HG03108 (cell line): ENCODE data around the gene MYO7B.

Experiments
- ATAC-seq: cut with Tn5 transposase; IDR thresholded peaks from one replicate; pipeline ENCODE4 v1.9.1; 2021; ENCODE audit warnings: moderate library complexity; ENCODE audit not compliant: unreplicated experiment

The MYO7B gene

GRCh38 chr2:127634626-127635379 is 99.3 kb downstream of the MYO7B start:
- no peak for ATAC-seq

- no peak for ATAC-seq
Measured at GRCh38 chr2:127635380-127636237, 100.1 kb downstream of the MYO7B start.

GRCh38 chr2:127636248-127637235 is 101.1 kb downstream of the MYO7B start:
- no peak for ATAC-seq

GRCh38 chr2:127637236-127637630 is 101.8 kb downstream of the MYO7B start:
- no peak for ATAC-seq

- no peak for ATAC-seq
Measured at GRCh38 chr2:127637725-127638252, 102.3 kb downstream of the MYO7B start.

- ATAC-seq: no peak
Measured at GRCh38 chr2:127638361-127639110, 103.1 kb downstream of the MYO7B start.

- no peak for ATAC-seq
Measured at GRCh38 chr2:127639111-127639474, 103.6 kb downstream of the MYO7B start.

- no peak for ATAC-seq
Measured at GRCh38 chr2:127640082-127641072, 104.9 kb downstream of the MYO7B start.

- ATAC-seq: no peak
Measured at GRCh38 chr2:127641133-127641532, 105.7 kb downstream of the MYO7B start.

GRCh38 chr2:127641846-127642507 is 106.5 kb downstream of the MYO7B start:
- no peak for ATAC-seq

GRCh38 chr2:127642706-127643438 is 107.4 kb downstream of the MYO7B start:
- ATAC-seq: no peak

- no peak for ATAC-seq
Measured at GRCh38 chr2:127643439-127644065, 108.1 kb downstream of the MYO7B start.

- ATAC-seq: no peak
Measured at GRCh38 chr2:127644066-127645025, 108.9 kb downstream of the MYO7B start.

- ATAC-seq: no peak
Measured at GRCh38 chr2:127645026-127645394, 109.5 kb downstream of the MYO7B start.

- ATAC-seq: no peak
Measured at GRCh38 chr2:127645395-127646291, 110.2 kb downstream of the MYO7B start, which contains the start of gene GPR17. Gene GPR17, plus strand, starts transcription at chr2:127646153. Its CDS starts 4,583 bp downstream, at chr2:127650736.
